Islet precursor cell (in vitro differentiated cells): ENCODE measurements around the gene PAXX.

Experiments used
- DNase-seq: peaks from one replicate; pipeline ENCODE4 v3.0.0-alpha.2; 2018

PAXX gene

GRCh38 chr9:137034039-137034708 lies 42.0 kb downstream of the PAXX start:
- DNase-seq: no peak

GRCh38 chr9:137034709-137035506 lies 42.7 kb downstream of the PAXX start:
- DNase-seq: peak; percentile 90

- no peak for DNase-seq
These were observed 43.2 kb downstream of the PAXX start for GRCh38 chr9:137035507-137035834.

GRCh38 chr9:137035937-137036336 lies 43.7 kb downstream of the PAXX start:
- DNase-seq: no peak

GRCh38 chr9:137037035-137037434 lies 44.8 kb downstream of the PAXX start:
- no peak for DNase-seq

GRCh38 chr9:137037483-137037882 lies 45.3 kb downstream of the PAXX start:
- DNase-seq: no peak

- no peak for DNase-seq
These were observed 46.7 kb downstream of the PAXX start for GRCh38 chr9:137038916-137039315.

- no peak for DNase-seq
These were observed 47.6 kb downstream of the PAXX start for GRCh38 chr9:137039611-137040366.

GRCh38 chr9:137040568-137040967 lies 48.3 kb downstream of the PAXX start:
- no peak for DNase-seq

GRCh38 chr9:137041124-137041523 lies 48.9 kb downstream of the PAXX start:
- no peak for DNase-seq

GRCh38 chr9:137042751-137043727 lies 50.8 kb downstream of the PAXX start:
- DNase-seq: no peak
